ENCODE data around the gene EXOSC2. TPM values are rescaled to one million over a fixed set of nuclear protein-coding genes. Genes with fewer than 3 reads are reported as not detected.

EXOSC2 gene
- total RNA-seq, 1 donor from 2014 or later: 57.2 TPM

GRCh38 chr9:130746434-130747212 is 53.0 kb downstream of the EXOSC2 start:
- TF ChIP-seq CTCF (conservative IDR thresholded peaks at IDR 0.05): no peak
- no peaks in the 10 kb centered on the region for H3K36me3 Mint-ChIP-seq
- no peaks in the 10 kb centered on the region for H3K27me3 Mint-ChIP-seq
- H3K27ac Mint-ChIP-seq: no peak overlapping the region
- DNase-seq (ENCODE audit: extremely low spot score, unreplicated experiment): no peak
- H3K4me1 Mint-ChIP-seq (ENCODE audit: unreplicated experiment): peaks cover 14% of the 10 kb centered on the region
- H3K4me3 Mint-ChIP-seq: no peak overlapping the region
- no peaks in the 10 kb centered on the region for H3K9me3 Mint-ChIP-seq

GRCh38 chr9:130751631-130752355 is 58.2 kb downstream of the EXOSC2 start:
- Mint-ChIP-seq H3K36me3 (no peaks in the 10 kb centered on the region), H3K4me3 (no peak overlapping the region), H3K9me3 (no peaks in the 10 kb centered on the region), H3K4me1 (ENCODE audit: unreplicated experiment) (peaks cover 24% of the 10 kb centered on the region), H3K27me3 (no peaks in the 10 kb centered on the region), H3K27ac (no peak overlapping the region)
- TF ChIP-seq CTCF (conservative IDR thresholded peaks at IDR 0.05): no peak
- DNase-seq (ENCODE audit: extremely low spot score, unreplicated experiment): no peak

Other genes with a start within 250 kb of the EXOSC2 start
- 29.1 and 80.1 TPM in 2 replicates for gene ASS1, start 248.8 kb upstream of the EXOSC2 start, total RNA-seq (ENCODE audit: low replicate concordance)
- gene FUBP3, start 114.2 kb upstream of the EXOSC2 start, total RNA-seq (ENCODE audit: low replicate concordance): 59.3 and 62.3 TPM in 2 replicates
- 0.34 and 0.50 TPM in 2 replicates for gene PRDM12, start 29.2 kb upstream of the EXOSC2 start, total RNA-seq (ENCODE audit: low replicate concordance)
- gene ABL1, start 141.5 kb downstream of the EXOSC2 start, total RNA-seq (ENCODE audit: low replicate concordance): 66.6 and 91.8 TPM in 2 replicates
- gene QRFP, start 203.0 kb downstream of the EXOSC2 start, total RNA-seq (ENCODE audit: low replicate concordance): not detected in 2 replicates
- gene FIBCD1, start 245.5 kb downstream of the EXOSC2 start, total RNA-seq (ENCODE audit: low replicate concordance): 0.53 and 0.76 TPM in 2 replicates